Natural killer cell (primary cell): ENCODE measurements around the gene MAP3K14. TPM values are rescaled to one million over a fixed set of nuclear protein-coding genes. Genes with fewer than 3 reads are reported as not detected.

ENCODE experiments used
- ATAC-seq, 3 donors: fragments of 150-1000 bp in 2 of 3; fragments of 200-7000 bp in 1 of 3; cut with Tn5 transposase; 1 replicate in 1 of 3; 2 replicates in 2 of 3; pipeline ENCODE4 v1.10.0; 2021; ENCODE audit warnings: mild to moderate bottlenecking in 2 of 3, moderate library complexity in 2 of 3
- DNase-seq, 2 donors: peaks; one replicate each; pipeline versions ENCODE4 v3.0.0 to v3.0.0-alpha.2; 2013 to 2021; ENCODE audit warnings: mixed read lengths in 1 of 2
- H3K27ac ChIP-seq: one replicate; pipeline ENCODE4 v1.5.1; 2013; ENCODE audit warnings: mild to moderate bottlenecking, low read length
- H3K27me3 ChIP-seq: one replicate; pipeline ENCODE4 v1.6.1; 2013; ENCODE audit warnings: low read length; ENCODE audit not compliant: control insufficient read depth, insufficient read depth
- H3K36me3 ChIP-seq: one replicate; pipeline ENCODE4 v1.6.1; 2013; ENCODE audit warnings: low read length; ENCODE audit not compliant: control insufficient read depth, insufficient read depth
- H3K4me1 ChIP-seq: one replicate; pipeline ENCODE4 v1.6.1; 2013; ENCODE audit warnings: low read length; ENCODE audit not compliant: control insufficient read depth, insufficient read depth
- H3K4me3 ChIP-seq: one replicate; pipeline ENCODE4 v1.5.1; 2013; ENCODE audit warnings: low read length
- H3K9me3 ChIP-seq: one replicate; pipeline ENCODE4 v1.6.1; 2013; ENCODE audit warnings: low read length; ENCODE audit not compliant: control insufficient read depth, insufficient read depth
- H3K27ac Mint-ChIP-seq, 2 donors: one replicate each; pipeline ENCODE4 v1.8.0; 2022; ENCODE audit warnings: mild to moderate bottlenecking in 2 of 2, mixed read lengths in 2 of 2, moderate library complexity in 1 of 2
- H3K27me3 Mint-ChIP-seq, 2 donors: one replicate each; pipeline ENCODE4 v1.8.0; 2022; ENCODE audit warnings: low read depth in 2 of 2, mixed read lengths in 2 of 2
- H3K36me3 Mint-ChIP-seq: one replicate; pipeline ENCODE4 v1.8.0; 2022; ENCODE audit warnings: mixed read lengths
- H3K4me1 Mint-ChIP-seq, 2 donors: one replicate each; pipeline ENCODE4 v1.8.0; 2022; ENCODE audit warnings: mixed read lengths in 2 of 2
- H3K4me3 Mint-ChIP-seq: one replicate; pipeline ENCODE4 v1.8.0; 2022; ENCODE audit warnings: mild to moderate bottlenecking, moderate library complexity, mixed read lengths
- H3K9me3 Mint-ChIP-seq, 2 donors: one replicate each; pipeline ENCODE4 v1.8.0; 2022; ENCODE audit warnings: mixed read lengths in 2 of 2
- CTCF ChIP-seq: fragments of 200-600 bp; IDR thresholded peaks from one replicate; pipeline ENCODE4 v1.8.0; 2022; ENCODE audit warnings: antibody characterized with exemption
- WGBS: methylation state at CpG from one replicate; pipeline ENCODE4 v1.1.7; 2013; ENCODE audit warnings: missing lambda C conversion rate; ENCODE audit not compliant: insufficient coverage; 5-methylcytosine and 5-hydroxymethylcytosine counted together
- intact Hi-C: fragments of 100-400 bp; cut with micrococcal nuclease; formaldehyde crosslinking; loops from one replicate; pipeline ENCODE4 v1.14.2; 2022
- total RNA-seq, 4 donors: library from RNA; stranded (reverse); fragments of 120-200 nt in 1 of 4; gene quantifications; one replicate each; pipeline versions ENCODE4 v1.2.3 to v1.2.4, GENCODE V29; 2013 to 2022

The MAP3K14 gene
- total RNA-seq, 3 donors from 2014 or later (not counting 1 experiment from before 2014, with no cell fraction given): 28.0 to 31.9 (median 31.6) TPM

- DNase-seq: peak; percentile 68 to 82
- H3K4me1 Mint-ChIP-seq: peaks cover 79 to 88% of the 10 kb centered on the region in 2 donors
- H3K27ac Mint-ChIP-seq: peak overlapping the region; percentile 99
- no peaks in the 10 kb centered on the region for H3K9me3 Mint-ChIP-seq
- H3K27me3 ChIP-seq: no peaks in the 10 kb centered on the region
- H3K4me1 ChIP-seq: peaks cover 84% of the 10 kb centered on the region
- TF ChIP-seq CTCF: no peak
- peak; percentile 34 to 50 (median 36) for ATAC-seq
- H3K27me3 Mint-ChIP-seq: no peaks in the 10 kb centered on the region
- intact Hi-C loops: loop anchor here (10.0 kb wide), 1 partner anchor 1859 kb away; no protein-coding TSS in a partner anchor
- H3K36me3 Mint-ChIP-seq: no peaks in the 10 kb centered on the region
- H3K4me3 Mint-ChIP-seq: peak overlapping the region; percentile 98
- no peaks in the 10 kb centered on the region for H3K9me3 ChIP-seq
- H3K4me3 ChIP-seq: peak overlapping the region; percentile 92
- no peaks in the 10 kb centered on the region for H3K36me3 ChIP-seq
- 4% methylated on average over 11 of the region's 12 CpGs for WGBS
- H3K27ac ChIP-seq: peak overlapping the region; percentile 94
Measured at GRCh38 chr17:45223539-45224528, 93.0 kb downstream of the MAP3K14 start.

GRCh38 chr17:45222996-45223538 is 93.8 kb downstream of the MAP3K14 start:
- ATAC-seq (no peak), DNase-seq (peak in 1 of 2 donors; percentile 36)
- Mint-ChIP-seq H3K4me3 (peak overlapping the region; percentile 98), H3K27me3 (no peaks in the 10 kb centered on the region), H3K4me1 (peaks cover 74 to 82% of the 10 kb centered on the region in 2 donors), H3K27ac (peak overlapping the region; percentile 99), H3K9me3 (no peaks in the 10 kb centered on the region), H3K36me3 (no peaks in the 10 kb centered on the region)
- TF ChIP-seq CTCF: no peak
- Histone ChIP-seq H3K9me3 (no peaks in the 10 kb centered on the region), H3K36me3 (no peaks in the 10 kb centered on the region), H3K27me3 (no peaks in the 10 kb centered on the region), H3K27ac (peak overlapping the region; percentile 94), H3K4me3 (peak overlapping the region; percentile 92), H3K4me1 (peaks cover 80% of the 10 kb centered on the region)
- WGBS: under 1% methylated on average over 7 of the region's 8 CpGs
- intact Hi-C loops: loop anchor here (10.0 kb wide), 1 partner anchor 1858 kb away; no protein-coding TSS in a partner anchor

DNA sequence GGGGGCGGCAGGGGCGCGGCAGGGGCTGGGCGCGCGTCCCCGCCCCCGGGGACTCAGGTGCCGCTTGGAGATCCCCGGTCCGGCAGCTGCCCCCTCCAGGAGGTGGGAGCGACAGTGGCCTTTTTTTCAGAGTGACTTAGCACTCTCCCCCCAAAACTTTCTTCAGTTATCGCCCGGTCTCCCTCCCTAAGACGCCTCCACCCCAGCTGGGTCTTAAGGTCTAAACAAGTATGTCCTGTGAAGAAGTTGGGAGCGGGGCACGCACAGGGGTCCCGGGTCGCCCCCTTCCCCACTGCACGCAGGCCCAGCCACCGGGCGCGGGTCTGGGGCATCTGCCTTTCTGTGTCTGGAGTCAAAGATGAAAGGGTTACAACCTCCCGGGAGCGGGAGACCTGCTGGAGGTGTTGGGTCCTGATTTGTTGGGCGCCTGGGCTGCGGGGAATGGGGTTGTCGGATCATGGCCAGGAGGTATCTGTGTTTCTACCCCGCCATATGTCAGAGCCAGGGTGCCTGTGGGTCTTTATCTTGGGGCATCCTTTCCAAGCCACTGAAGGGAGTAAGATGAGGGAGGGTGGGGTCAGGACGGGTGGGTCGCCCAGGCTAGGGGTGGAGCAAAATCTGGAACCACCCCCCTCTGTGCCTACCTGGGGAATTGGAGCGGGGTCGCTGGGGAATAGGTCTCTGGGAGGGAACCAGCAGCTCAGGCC is 94.4 kb downstream of the MAP3K14 start:
- Histone ChIP-seq H3K36me3 (no peaks in the 10 kb centered on the region), H3K27me3 (no peaks in the 10 kb centered on the region), H3K27ac (peak overlapping the region; percentile 94), H3K9me3 (no peaks in the 10 kb centered on the region), H3K4me3 (peak overlapping the region; percentile 92), H3K4me1 (peaks cover 73% of the 10 kb centered on the region)
- DNase-seq (peak; percentile 31 to 73), ATAC-seq (no peak)
- WGBS: 0% methylated on average over 32 of the region's 33 CpGs
- Mint-ChIP-seq H3K4me3 (peak overlapping the region; percentile 98), H3K27ac (peak overlapping the region; percentile 99), H3K4me1 (peaks cover 73 to 76% of the 10 kb centered on the region in 2 donors), H3K36me3 (no peaks in the 10 kb centered on the region), H3K27me3 (no peaks in the 10 kb centered on the region), H3K9me3 (no peaks in the 10 kb centered on the region)
- intact Hi-C loops: loop anchor here (10.0 kb wide), 1 partner anchor 1858 kb away; no protein-coding TSS in a partner anchor
- no peak for TF ChIP-seq CTCF
